Activated CD4-positive, alpha-beta T cell treated with anti-CD3 and anti-CD28 coated beads, Interleukin-2, Interleukin-6, amounts not matched to agents 100 ng/mL and 50 ng/mL, durations not matched to agents 16 hours and 8 hours (primary cell): ENCODE data around the gene NCOR1.
A peak's percentile ranks its signal among the peaks of the same experiment; 100 is the strongest.
"Not testable (repeated sequence)": the region's sequence is repeated elsewhere in the genome, so short reads cannot be mapped to it uniquely, and the experiment has no call there.

Experiments
- DNase-seq: peaks from one replicate; pipeline ENCODE4 v3.0.0-alpha.2; 2020

NCOR1 gene

DNA sequence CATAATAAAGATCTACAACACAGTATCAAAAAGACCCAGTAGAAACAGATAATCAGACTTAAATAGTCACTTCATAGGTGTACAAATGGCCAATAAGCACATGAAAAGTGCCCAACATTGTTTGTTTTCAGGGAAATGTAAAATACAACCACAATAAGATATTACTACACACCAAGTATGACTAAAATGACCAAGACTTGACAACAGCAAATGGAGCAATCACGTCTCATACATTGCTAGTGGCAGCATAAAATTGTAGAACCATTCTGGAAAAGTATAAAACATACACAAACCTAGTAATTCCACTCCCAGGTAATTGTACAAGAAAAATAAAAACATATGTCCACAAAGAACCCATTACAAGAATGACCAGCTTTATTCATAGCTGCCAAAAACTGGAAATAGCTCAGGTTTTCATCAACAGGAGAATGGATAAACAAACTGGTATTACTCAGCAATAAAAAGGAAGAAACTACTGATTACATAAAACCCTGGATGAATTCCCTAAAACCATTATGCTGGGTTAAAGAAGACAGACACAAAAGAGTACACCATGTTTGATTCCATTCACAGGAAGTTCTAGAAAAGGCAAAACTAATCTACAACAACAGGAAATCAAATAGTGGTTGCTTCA is 130.2 kb downstream of the NCOR1 start:
- DNase-seq, result no peak

- no peak for DNase-seq
These were observed 132.1 kb downstream of the NCOR1 start for GRCh38 chr17:16083223-16083622.

GRCh38 chr17:16081507-16082087 is 133.7 kb downstream of the NCOR1 start:
- no peak for DNase-seq

DNA sequence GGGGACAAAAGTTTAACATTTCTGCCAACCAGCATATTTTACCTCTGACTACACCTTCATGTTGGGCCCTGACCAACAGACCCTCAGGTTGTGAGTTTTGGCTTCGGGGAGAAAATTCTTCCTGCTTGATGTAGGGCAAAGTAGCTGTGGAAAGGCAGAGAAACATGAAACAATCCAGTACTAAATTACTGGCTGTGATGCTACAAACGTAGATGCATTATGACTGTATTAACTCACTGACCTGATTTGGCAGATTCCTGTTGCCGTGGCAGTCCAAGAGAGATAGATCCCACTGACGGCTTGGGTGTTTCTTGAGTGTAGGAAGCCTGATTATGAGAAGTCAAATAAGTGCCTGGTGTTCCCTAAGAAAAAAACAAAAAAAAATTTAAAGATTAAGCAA is 135.0 kb downstream of the NCOR1 start:
- DNase-seq, result no peak

- no peak for DNase-seq
These were observed 139.4 kb downstream of the NCOR1 start for GRCh38 chr17:16075949-16076348.

- no peak for DNase-seq
These were observed 140.9 kb downstream of the NCOR1 start for GRCh38 chr17:16074423-16074822.

DNA sequence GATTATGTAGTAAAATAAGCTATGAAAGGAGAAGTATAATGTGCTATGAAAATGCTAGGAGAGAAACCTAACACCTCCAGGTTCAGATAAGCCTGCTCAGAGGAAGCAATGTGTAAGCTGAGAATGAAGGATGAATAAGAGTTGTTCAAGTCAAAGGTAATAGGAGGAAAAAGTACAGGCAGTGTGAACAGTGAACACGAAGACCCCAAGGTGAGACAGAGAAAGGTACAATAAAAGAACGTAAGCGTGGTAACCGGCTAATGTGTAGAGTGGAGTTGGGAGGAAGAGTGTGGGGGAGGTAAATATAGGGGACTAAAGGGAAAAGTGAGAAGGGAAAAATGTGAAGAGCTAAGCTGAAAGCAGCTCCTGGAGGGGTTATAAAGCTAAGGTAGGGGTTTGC is 141.5 kb downstream of the NCOR1 start:
- DNase-seq, result no peak

GRCh38 chr17:16072031-16072430 is 143.3 kb downstream of the NCOR1 start:
- no peak for DNase-seq

- DNase-seq, result peak; percentile 16
These were observed 147.0 kb downstream of the NCOR1 start for GRCh38 chr17:16068323-16068722.

GRCh38 chr17:16066125-16066524 is 149.2 kb downstream of the NCOR1 start:
- DNase-seq, result no peak

DNA sequence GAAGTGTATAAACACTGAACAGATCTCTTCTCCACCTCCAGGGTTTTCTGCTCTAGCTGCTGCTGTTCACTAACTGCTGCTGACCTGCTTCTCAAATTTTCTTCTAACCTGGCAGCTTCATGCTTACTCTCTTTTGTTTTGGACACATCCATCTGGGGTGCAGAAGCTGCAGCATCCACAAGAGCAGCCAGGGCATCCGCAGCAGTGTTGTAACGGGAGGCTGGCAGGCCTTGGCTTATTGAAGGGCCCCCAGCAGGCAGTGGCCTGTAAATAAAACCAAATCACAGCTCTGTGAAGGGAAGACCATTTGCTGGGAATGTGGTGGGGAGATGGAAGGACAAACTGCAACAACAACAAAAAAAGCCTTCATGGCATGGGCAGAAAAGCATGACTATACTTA is 153.7 kb downstream of the NCOR1 start:
- DNase-seq, result no peak

DNA sequence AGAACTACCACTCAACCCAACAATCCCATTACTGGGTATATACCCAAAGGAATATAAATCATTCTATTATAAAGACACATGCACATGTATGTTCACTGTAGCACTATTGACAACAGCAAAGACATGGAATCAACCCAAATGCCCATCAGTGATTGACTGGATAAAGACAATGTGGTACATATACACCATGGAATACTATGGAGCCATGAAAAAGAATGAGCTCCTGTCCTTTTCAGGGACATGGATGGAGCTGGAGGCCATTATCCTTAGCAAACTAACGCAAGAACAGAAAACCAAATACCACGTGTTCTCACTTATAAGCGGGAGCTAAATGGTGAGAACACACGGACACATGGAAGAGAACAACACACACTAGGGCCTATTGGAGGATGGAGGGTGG is 160.2 kb downstream of the NCOR1 start:
- DNase-seq, result not testable (repeated sequence)

DNA sequence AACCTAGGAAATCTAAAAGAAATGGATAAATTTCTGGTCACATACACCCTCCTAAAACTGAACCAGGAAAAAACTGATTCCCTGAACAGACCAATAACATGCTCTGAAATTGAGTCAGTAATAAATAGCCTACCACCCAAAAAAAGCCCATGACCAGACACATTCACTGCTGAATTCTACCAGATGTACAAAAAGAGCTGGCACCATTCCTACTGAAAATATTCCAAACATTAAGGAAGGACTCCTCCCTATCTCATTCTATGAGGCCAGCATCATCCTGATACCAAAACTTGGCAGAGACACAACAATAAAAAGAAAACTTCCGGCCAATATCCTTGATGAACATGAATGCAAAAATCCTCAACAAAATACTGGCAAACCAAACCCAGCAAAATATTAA is 162.8 kb downstream of the NCOR1 start:
- no peak for DNase-seq

GRCh38 chr17:16050844-16051243 is 164.5 kb downstream of the NCOR1 start:
- no peak for DNase-seq

GRCh38 chr17:16048811-16049449 is 166.4 kb downstream of the NCOR1 start:
- no peak for DNase-seq

GRCh38 chr17:16046966-16047365 is 168.4 kb downstream of the NCOR1 start:
- no peak for DNase-seq

- no peak for DNase-seq
These were observed 170.8 kb downstream of the NCOR1 start for GRCh38 chr17:16044487-16044886.

GRCh38 chr17:16040710-16041251 is 174.6 kb downstream of the NCOR1 start:
- DNase-seq, result no peak

DNA sequence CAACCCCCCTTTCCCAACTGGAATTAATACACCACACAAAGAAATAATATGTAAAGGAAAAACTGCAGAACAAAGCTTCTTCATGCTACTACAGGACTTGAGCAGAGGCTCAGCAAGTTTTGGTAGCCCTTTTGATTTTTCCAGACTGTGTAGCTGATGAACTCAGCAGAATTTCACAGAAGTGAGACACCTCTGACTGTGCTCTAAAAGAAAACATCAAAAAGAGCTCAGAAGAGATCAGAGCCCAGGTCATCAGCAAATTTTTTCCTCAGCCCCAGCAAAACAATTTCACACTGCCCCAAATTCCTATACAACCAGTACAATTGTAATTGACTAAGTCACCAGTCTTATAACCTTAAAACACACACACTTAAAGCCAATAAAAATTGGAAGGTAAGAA is 177.7 kb downstream of the NCOR1 start:
- DNase-seq, result no peak

DNA sequence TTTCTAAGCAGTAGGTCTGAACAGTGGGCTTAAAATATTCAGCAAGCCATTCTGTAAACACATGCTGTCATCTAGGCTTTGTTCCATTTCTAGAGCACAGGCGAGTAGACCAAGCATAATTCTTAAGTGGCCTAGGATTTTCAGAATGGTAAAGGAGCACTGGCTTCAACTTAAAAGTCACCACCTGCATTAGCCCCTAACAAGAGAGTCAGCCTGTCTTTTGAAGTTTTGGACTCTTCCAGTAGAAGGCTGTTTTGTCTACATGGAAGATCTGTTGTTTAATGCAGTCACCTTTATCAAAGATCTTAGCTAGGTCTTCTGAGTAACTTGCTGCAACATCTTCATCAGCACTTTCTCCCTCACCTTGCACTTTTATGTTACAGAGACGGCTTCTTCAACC is 179.1 kb downstream of the NCOR1 start:
- DNase-seq, result no peak

DNA sequence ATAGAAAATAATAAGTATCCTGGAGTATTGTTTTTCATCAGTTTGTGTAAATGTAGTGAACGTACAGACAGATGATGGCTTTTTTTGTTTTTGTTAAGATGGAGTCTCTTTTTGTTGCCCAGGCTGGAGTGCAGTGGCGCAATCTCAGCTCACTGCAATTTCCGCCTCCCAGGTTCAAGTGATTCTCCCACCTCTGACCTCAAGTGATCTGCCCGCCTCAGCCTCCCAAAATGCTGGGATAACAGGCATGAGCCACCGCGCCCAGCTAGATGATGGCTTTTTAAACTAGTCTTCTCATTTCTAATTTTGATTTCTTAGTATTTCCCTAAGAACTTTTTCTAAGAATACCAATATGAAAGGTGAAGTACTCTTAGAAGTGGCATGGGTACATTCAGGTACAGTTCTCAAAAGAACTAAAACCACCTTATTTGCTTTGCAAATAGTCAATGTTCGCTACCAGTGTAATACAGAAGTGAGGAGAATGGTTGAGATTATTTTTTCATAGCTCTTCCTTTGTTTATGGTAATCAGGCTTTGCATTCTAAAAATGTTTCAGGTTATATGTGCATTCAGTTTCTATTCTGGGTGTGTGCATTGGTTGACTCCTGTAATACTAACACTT is 181.5 kb downstream of the NCOR1 start:
- DNase-seq, result no peak

GRCh38 chr17:16027708-16028584 is 187.4 kb downstream of the NCOR1 start:
- DNase-seq, result peak; percentile 86

DNA sequence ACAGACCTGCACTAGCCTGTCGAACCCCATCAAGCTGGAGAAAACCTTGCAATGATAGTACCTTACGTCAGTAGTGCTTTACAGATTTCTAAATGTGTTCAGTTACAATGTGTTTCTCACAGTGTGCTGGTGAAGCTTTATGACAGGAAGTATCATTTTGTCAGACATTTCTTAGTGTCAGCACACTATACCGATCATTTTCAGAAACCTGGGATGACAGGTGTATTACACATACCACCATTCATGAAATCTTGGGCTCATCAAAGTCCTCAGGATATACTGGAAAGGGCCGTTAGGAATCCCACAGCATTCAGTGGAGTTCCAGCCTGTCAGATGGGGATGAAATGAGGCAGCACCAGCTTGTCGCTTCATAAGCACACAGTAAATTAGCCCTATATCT is 188.4 kb downstream of the NCOR1 start:
- DNase-seq, result no peak
